Neural progenitor cell (in vitro differentiated cells): ENCODE results near the gene CACUL1.

Source experiments
- EZH2 ChIP-seq: fragments of 200-600 bp; sonication (generic); IDR thresholded peaks from 2 replicates; pipeline ENCODE4 v1.6.1; 2017; ENCODE audit warnings: antibody characterized with exemption, mild to moderate bottlenecking, moderate library complexity
- TF ChIP-seq, protein P1 (sequence below): fragments of 200-600 bp; sonication (generic); IDR thresholded peaks from 2 replicates; pipeline ENCODE4 v1.5.1; 2017; ENCODE audit warnings: antibody characterized with exemption, mild to moderate bottlenecking

DNA sequence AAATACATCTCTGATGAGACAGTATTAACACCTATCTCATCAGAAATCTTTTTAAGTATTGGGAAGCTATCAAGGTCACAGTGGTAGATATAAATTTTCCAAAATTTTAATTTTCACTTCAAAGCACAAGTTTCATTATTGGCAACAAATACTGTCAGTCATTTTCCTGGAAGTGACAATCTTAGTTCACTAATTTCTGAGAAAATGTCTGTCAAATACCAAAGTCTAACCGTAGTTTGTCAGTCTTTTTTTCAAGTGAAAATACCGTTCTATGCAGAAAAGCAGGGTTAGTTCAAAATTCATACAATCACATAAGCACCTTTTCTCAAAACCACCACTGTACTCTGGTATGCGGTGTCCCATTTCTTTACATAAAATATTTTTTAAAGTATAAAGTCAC is 40.4 kb downstream of the CACUL1 start:
- TF ChIP-seq, protein P1, sequence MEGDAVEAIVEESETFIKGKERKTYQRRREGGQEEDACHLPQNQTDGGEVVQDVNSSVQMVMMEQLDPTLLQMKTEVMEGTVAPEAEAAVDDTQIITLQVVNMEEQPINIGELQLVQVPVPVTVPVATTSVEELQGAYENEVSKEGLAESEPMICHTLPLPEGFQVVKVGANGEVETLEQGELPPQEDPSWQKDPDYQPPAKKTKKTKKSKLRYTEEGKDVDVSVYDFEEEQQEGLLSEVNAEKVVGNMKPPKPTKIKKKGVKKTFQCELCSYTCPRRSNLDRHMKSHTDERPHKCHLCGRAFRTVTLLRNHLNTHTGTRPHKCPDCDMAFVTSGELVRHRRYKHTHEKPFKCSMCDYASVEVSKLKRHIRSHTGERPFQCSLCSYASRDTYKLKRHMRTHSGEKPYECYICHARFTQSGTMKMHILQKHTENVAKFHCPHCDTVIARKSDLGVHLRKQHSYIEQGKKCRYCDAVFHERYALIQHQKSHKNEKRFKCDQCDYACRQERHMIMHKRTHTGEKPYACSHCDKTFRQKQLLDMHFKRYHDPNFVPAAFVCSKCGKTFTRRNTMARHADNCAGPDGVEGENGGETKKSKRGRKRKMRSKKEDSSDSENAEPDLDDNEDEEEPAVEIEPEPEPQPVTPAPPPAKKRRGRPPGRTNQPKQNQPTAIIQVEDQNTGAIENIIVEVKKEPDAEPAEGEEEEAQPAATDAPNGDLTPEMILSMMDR: no peak
- no peak for TF ChIP-seq EZH2
